Right forelimb (tissue), 1 donor: Measurements from ENCODE around the gene RASGEF1C.
A peak's percentile ranks its signal among the peaks of the same experiment; 100 is the strongest.
"Not testable (repeated sequence)": the region's sequence is repeated elsewhere in the genome, so short reads cannot be mapped to it uniquely, and the experiment has no call there.

Source experiments
- DNase-seq: peaks from one replicate; pipeline ENCODE4 v3.0.0-alpha.2; 2018

Gene RASGEF1C

GRCh38 chr5:180135128-180135955, 73.7 kb downstream of the RASGEF1C start:
- no peak for DNase-seq

- DNase-seq, result no peak
These were observed 75.0 kb downstream of the RASGEF1C start for GRCh38 chr5:180133971-180134508.

GRCh38 chr5:180133551-180133950, 75.5 kb downstream of the RASGEF1C start:
- no peak for DNase-seq

GRCh38 chr5:180133060-180133459, 76.0 kb downstream of the RASGEF1C start:
- peak; percentile 18 for DNase-seq

- DNase-seq, result no peak
These were observed 77.9 kb downstream of the RASGEF1C start for GRCh38 chr5:180130876-180131740.

GRCh38 chr5:180130291-180130869, 78.6 kb downstream of the RASGEF1C start:
- no peak for DNase-seq

- DNase-seq, result no peak
These were observed 79.5 kb downstream of the RASGEF1C start for GRCh38 chr5:180129291-180130190.

GRCh38 chr5:180128671-180129261, 80.2 kb downstream of the RASGEF1C start:
- DNase-seq, result no peak

- no peak for DNase-seq
These were observed 81.0 kb downstream of the RASGEF1C start for GRCh38 chr5:180127682-180128670.

GRCh38 chr5:180126716-180127681, 82.0 kb downstream of the RASGEF1C start:
- no peak for DNase-seq

GRCh38 chr5:180126156-180126555, 82.9 kb downstream of the RASGEF1C start:
- DNase-seq, result not testable (repeated sequence)

- DNase-seq, result not testable (repeated sequence)
These were observed 84.3 kb downstream of the RASGEF1C start for GRCh38 chr5:180124662-180125061.

- no peak for DNase-seq
These were observed 86.1 kb downstream of the RASGEF1C start for GRCh38 chr5:180122875-180123274.

- DNase-seq, result no peak
These were observed 87.1 kb downstream of the RASGEF1C start for GRCh38 chr5:180121826-180122413.

GRCh38 chr5:180120237-180121101, 88.5 kb downstream of the RASGEF1C start:
- no peak for DNase-seq

GRCh38 chr5:180119903-180120236, 89.1 kb downstream of the RASGEF1C start:
- DNase-seq, result no peak

- peak; percentile 21 for DNase-seq
These were observed 89.7 kb downstream of the RASGEF1C start for GRCh38 chr5:180119031-180119902.
